GM12878 (cell line): ENCODE measurements around the gene PYGO1. TPM values are rescaled to one million over a fixed set of nuclear protein-coding genes. Genes with fewer than 3 reads are reported as not detected.
"Not testable (repeated sequence)": the region's sequence is repeated elsewhere in the genome, so short reads cannot be mapped to it uniquely, and the experiment has no call there.

ENCODE experiments used
- ATAC-seq: fragments of 200-7000 bp; cut with Tn5 transposase; 3 replicates; pipeline ENCODE4 v1.9.1; 2020; ENCODE audit warnings: mild to moderate bottlenecking, moderate library complexity
- BruUV-seq: library from RNA; stranded (reverse); fragments of 400-500 nt; replicated peaks from 2 replicates; lab custom pipeline; 2021; lab: Mats Ljungman, UMichigan
- CTCF ChIA-PET: fragments of 300-600 bp; sonication (Branson Sonifier 250); formaldehyde crosslinking; extraction: SDS; loops from one replicate; lab custom pipeline; 2021; ENCODE audit warnings: inconsistent platforms; lab: Yijun Ruan, JAX
- POLR2A ChIA-PET: fragments of 350-600 bp; formaldehyde crosslinking; extraction: SDS; loops from one replicate; lab custom pipeline; 2021; ENCODE audit warnings: inconsistent platforms; lab: Charles Lee
- RAD21 ChIA-PET: fragments of 300-600 bp; sonication (Branson Sonifier 250); formaldehyde crosslinking; loops from one replicate; lab custom pipeline; 2023; ENCODE audit warnings: antibody characterized with exemption; ENCODE audit not compliant: unreplicated experiment; lab: Charles Lee
- SMC1A ChIA-PET: fragments of 300-600 bp; sonication (Branson Sonifier 250); formaldehyde crosslinking; loops from one replicate; lab custom pipeline; 2023; ENCODE audit not compliant: unreplicated experiment, uncharacterized antibody; lab: Charles Lee
- DNase-seq: peaks from one replicate; pipeline ENCODE4 v3.0.0-alpha.2; 2011; ENCODE audit warnings: low read depth, low spot score
- FAIRE-seq: peaks from 3 replicates; lab custom pipeline; 2011; peaks lifted over from hg19 to GRCh38; lab: Jason Lieb, UNC
- H2AFZ ChIP-seq: 2 replicates; pipeline ENCODE4 v1.6.0; 2011; ENCODE audit warnings: low read depth, low read length, control low read depth; ENCODE audit not compliant: control insufficient read depth
- H3K27ac ChIP-seq: 2 replicates; pipeline ENCODE4 v1.5.1; 2011; ENCODE audit warnings: control low read depth; ENCODE audit not compliant: control insufficient read depth, insufficient read depth
- H3K27me3 ChIP-seq, 2 experiments: replicated peaks in 1 of 2; 2 replicates each; pipeline versions ENCODE4 v1.6.0 to v1.6.1; 2011; ENCODE audit warnings: low read length in 1 of 2; ENCODE audit not compliant: control insufficient read depth in 2 of 2, insufficient read depth in 2 of 2
- H3K36me3 ChIP-seq, 2 experiments: 2 replicates each; pipeline ENCODE4 v1.5.1; 2011; ENCODE audit warnings: low read length in 1 of 2; ENCODE audit not compliant: control insufficient read depth in 2 of 2, insufficient read depth in 2 of 2
- H3K4me1 ChIP-seq: 2 replicates; pipeline ENCODE4 v1.6.1; 2011; ENCODE audit warnings: mild to moderate bottlenecking, low read length, moderate library complexity, mixed read lengths; ENCODE audit not compliant: control insufficient read depth, insufficient read depth
- H3K4me2 ChIP-seq: 2 replicates; pipeline ENCODE4 v1.6.0; 2011; ENCODE audit warnings: control low read depth; ENCODE audit not compliant: control insufficient read depth, insufficient read depth
- H3K4me3 ChIP-seq: fragments of 200-600 bp; sonication (generic); 2 replicates; pipeline ENCODE4 v1.5.1; 2016
- H3K79me2 ChIP-seq: 2 replicates; pipeline ENCODE4 v1.6.0; 2011; ENCODE audit warnings: low read length; ENCODE audit not compliant: control insufficient read depth, insufficient read depth
- H3K9ac ChIP-seq: 2 replicates; pipeline ENCODE4 v1.8.0; 2011; ENCODE audit warnings: low read length, control low read depth, mixed read lengths; ENCODE audit not compliant: control insufficient read depth, insufficient read depth
- H3K9me3 ChIP-seq: replicated peaks from 3 replicates; pipeline ENCODE4 v1.5.1; 2011; ENCODE audit warnings: mild to moderate bottlenecking, low read length; ENCODE audit not compliant: control insufficient read depth, insufficient read depth
- H4K20me1 ChIP-seq: 2 replicates; pipeline ENCODE4 v1.6.0; 2011; ENCODE audit not compliant: control insufficient read depth, insufficient read depth
- CREB1 ChIP-seq: IDR thresholded peaks from 2 replicates; pipeline ENCODE4 v1.6.1; 2012; ENCODE audit warnings: low read depth, mild to moderate bottlenecking, inconsistent platforms
- GATAD2B ChIP-seq: fragments of 450-650 bp; conservative IDR thresholded peaks from 2 replicates; pipeline ENCODE4 v1.6.1; 2017; ENCODE audit warnings: low read depth, mild to moderate bottlenecking, moderate library complexity
- KDM1A ChIP-seq: fragments of 200-600 bp; sonication (generic); IDR thresholded peaks from 2 replicates; pipeline ENCODE4 v1.6.1; 2016; ENCODE audit warnings: borderline replicate concordance
- KLF5 ChIP-seq: fragments of 450-650 bp; IDR thresholded peaks from 2 replicates; pipeline ENCODE4 v1.6.1; 2014; ENCODE audit warnings: mild to moderate bottlenecking; ENCODE audit not compliant: partially characterized antibody
- STAT1 ChIP-seq: fragments of 450-650 bp; conservative IDR thresholded peaks from 2 replicates; pipeline ENCODE4 v1.6.1; 2014; ENCODE audit warnings: antibody characterized with exemption, mild to moderate bottlenecking
- WGBS: methylation state at CpG from one replicate; pipeline ENCODE4 v1.1.6; 2016; ENCODE audit warnings: low lambda C conversion rate; ENCODE audit not compliant: insufficient replicate concordance, insufficient coverage; ENCODE audit errors: missing lambda C conversion rate; 5-methylcytosine and 5-hydroxymethylcytosine counted together
- in situ Hi-C: fragments of 300-500 bp; cut with MboI; formaldehyde crosslinking; loops from 9 replicates; pipeline ENCODE4 v1.14.3; 2018; ENCODE audit warnings: mixed read lengths
- intact Hi-C: fragments of 100-400 bp; cut with micrococcal nuclease; formaldehyde crosslinking; loops from one replicate; pipeline ENCODE4 v1.14.2; 2022; ENCODE audit not compliant: unreplicated experiment
- polyA plus RNA-seq, 11 experiments: library from polyadenylated mRNA; depleted of rRNA in 4 of 11; unstranded in 6 of 11; stranded (reverse) in 5 of 11; fragments of >200 nt; fragmentation: Nextera tagmentation in 4 of 11; fragmentation: Illumina TruSeq in 1 of 11; extraction: Ambion mirVana in 4 of 11; extraction: Trizol in 1 of 11; gene quantifications; 1 replicate in 1 of 11; 2 replicates in 10 of 11; pipeline versions ENCODE4 v1.2.1 to v1.2.3, GENCODE V29; 2011 to 2016; ENCODE audit warnings: inconsistent platforms in 2 of 11, missing spikeins in 2 of 11, low read depth in 1 of 11
- total RNA-seq, 4 experiments: library from RNA; depleted of rRNA in 3 of 4; stranded (reverse); fragments of >200 nt in 3 of 4; fragmentation: Illumina TruSeq in 1 of 4; extraction: Trizol in 1 of 4; gene quantifications; 2 replicates each; pipeline versions ENCODE4 v1.2.1 to v1.2.3, GENCODE V29; 2013 to 2021

The PYGO1 gene
- total and polyA plus RNA-seq, 10 of the 15 experiments (the other 5 are each of a cell fraction or from before 2014, with no cell fraction given) = 0.01 TPM; not detected in 9

- no peak for TF ChIP-seq GATAD2B
- TF ChIP-seq, all 136 proteins: peak for 0
These were observed 18.1 kb upstream of the PYGO1 start (continued) for GRCh38 chr15:55606214-55606613.

- no peaks in the 10 kb centered on the region for H3K9me3 ChIP-seq
- RAD21 ChIA-PET = no interaction called here
- H3K27me3 ChIP-seq = no peaks in the 10 kb centered on the region
- DNase-seq (no peak), ATAC-seq (no peak), FAIRE-seq (no peak)
- H3K79me2 ChIP-seq = no peaks in the 10 kb centered on the region
- in situ Hi-C loops (no loop called here), intact Hi-C loops (no loop called here)
- CTCF ChIA-PET = no interaction called here
- H3K4me2 ChIP-seq = no peak overlapping the region
- H2AFZ ChIP-seq = no peak overlapping the region
- BruUV-seq = no TSS peak
- SMC1A ChIA-PET = no interaction called here
- no peak overlapping the region for H3K27ac ChIP-seq
- no peaks in the 10 kb centered on the region for H3K36me3 ChIP-seq
- no peak overlapping the region for H3K4me3 ChIP-seq
- no peaks in the 10 kb centered on the region for H4K20me1 ChIP-seq
- no peak for TF ChIP-seq CREB1
- TF ChIP-seq KDM1A = no peak
- POLR2A ChIA-PET = no interaction called here
- H3K9ac ChIP-seq = no peak overlapping the region
- WGBS = 35% methylated on average over 5 of the region's 5 CpGs
- no peaks in the 10 kb centered on the region for H3K4me1 ChIP-seq
These were observed 13.2 kb upstream of the PYGO1 start for GRCh38 chr15:55601374-55601773.

GRCh38 chr15:55599439-55599838 is 11.3 kb upstream of the PYGO1 start:
- Histone ChIP-seq H3K9me3 (no peaks in the 10 kb centered on the region), H4K20me1 (no peaks in the 10 kb centered on the region), H3K4me3 (no peak overlapping the region), H3K9ac (no peak overlapping the region), H3K4me1 (no peaks in the 10 kb centered on the region), H2AFZ (no peak overlapping the region), H3K4me2 (no peak overlapping the region), H3K27ac (no peak overlapping the region), H3K27me3 (no peaks in the 10 kb centered on the region), H3K79me2 (no peaks in the 10 kb centered on the region), H3K36me3 (no peaks in the 10 kb centered on the region)
- no peak for TF ChIP-seq STAT1
- no peak for TF ChIP-seq KLF5
- ChIA-PET RAD21 (no interaction called here), SMC1A (no interaction called here), CTCF (no interaction called here), POLR2A (no interaction called here)
- DNase-seq = no peak
- no peak for FAIRE-seq
- 31% methylated on average over 3 of the region's 3 CpGs for WGBS
- in situ Hi-C loops (no loop called here), intact Hi-C loops (no loop called here)
- ATAC-seq = no peak
- no TSS peak for BruUV-seq

DNA sequence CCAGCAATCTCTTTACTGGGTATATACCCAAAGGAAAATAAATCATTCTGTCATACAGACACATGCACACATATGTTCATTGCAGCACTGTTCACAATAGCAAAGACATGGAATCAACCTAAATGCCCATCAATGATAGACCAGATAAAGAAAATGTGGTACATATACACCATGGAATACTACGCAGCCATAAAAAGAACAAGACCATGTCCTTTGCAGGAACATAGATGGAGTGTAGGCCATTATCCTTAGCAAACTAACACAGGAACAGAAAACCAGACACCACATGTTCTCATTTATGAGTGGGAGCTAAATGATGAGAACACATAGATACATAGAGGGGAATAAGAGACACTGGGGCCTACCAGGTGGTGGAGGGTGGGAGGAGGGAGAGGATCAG is 4.9 kb upstream of the PYGO1 start:
- H3K36me3 ChIP-seq, H3K4me1 ChIP-seq, H3K4me3 ChIP-seq, H3K4me2 ChIP-seq, RAD21 ChIA-PET, H3K9ac ChIP-seq, H3K27ac ChIP-seq, H3K27me3 ChIP-seq, BruUV-seq, in situ Hi-C loops, DNase-seq, H4K20me1 ChIP-seq, H2AFZ ChIP-seq, POLR2A ChIA-PET, H3K79me2 ChIP-seq, H3K9me3 ChIP-seq, ATAC-seq, intact Hi-C loops, FAIRE-seq: not testable (repeated sequence)
- ChIA-PET SMC1A (interaction anchor here (0.6 kb wide), 1 partner anchor 1656 kb away, joined by 3 read pairs; no protein-coding TSS in a partner anchor), CTCF (interaction anchor here (0.6 kb wide), 1 partner anchor 121 kb away, joined by 5 read pairs; no protein-coding TSS in a partner anchor)
- WGBS = 96% methylated on average over 1 of the region's 1 CpG
